IMR-90 (cell line): ENCODE data around the gene ADGRG7. TPM values are rescaled to one million over a fixed set of nuclear protein-coding genes. Genes with fewer than 3 reads are reported as not detected.

ENCODE experiments used
- ATAC-seq: fragments of 200-7000 bp; cut with Tn5 transposase; 2 replicates; pipeline ENCODE4 v1.9.1; 2020; ENCODE audit warnings: low read depth, mild to moderate bottlenecking, moderate library complexity
- BruUV-seq: library from RNA; stranded (reverse); fragments of 400-500 nt; replicated peaks from 2 replicates; lab custom pipeline; 2021; lab: Mats Ljungman, UMichigan
- CTCF ChIA-PET: fragments of 300-600 bp; formaldehyde crosslinking; extraction: SDS; loops from one replicate; lab custom pipeline; 2021; ENCODE audit warnings: antibody characterized with exemption; lab: Yijun Ruan, JAX
- POLR2A ChIA-PET: fragments of 300-600 bp; sonication (Branson Sonifier 250); formaldehyde crosslinking; loops from one replicate; lab custom pipeline; 2022; ENCODE audit warnings: antibody characterized with exemption; ENCODE audit not compliant: unreplicated experiment; lab: Charles Lee
- DNase-seq: peaks from one replicate; pipeline ENCODE4 v3.0.0; 2013
- H2AFZ ChIP-seq: replicated peaks from 2 replicates; pipeline ENCODE3; 2013; ENCODE audit warnings: low read length, mild to moderate bottlenecking; ENCODE audit not compliant: poor library complexity
- H2AK5ac ChIP-seq: 2 replicates; pipeline ENCODE4 v1.6.1; 2013; ENCODE audit warnings: low read depth, low read length, inconsistent platforms
- H2AK9ac ChIP-seq: replicated peaks from 2 replicates; pipeline ENCODE3; 2013; ENCODE audit warnings: mild to moderate bottlenecking, low read depth, low read length, moderate library complexity; ENCODE audit not compliant: poor library complexity
- H2BK120ac ChIP-seq: 2 replicates; pipeline ENCODE4 v1.6.1; 2013; ENCODE audit warnings: low read depth, low read length, inconsistent platforms
- H2BK15ac ChIP-seq: 3 replicates; pipeline ENCODE4 v1.6.1; 2013; ENCODE audit warnings: low read depth, low read length, inconsistent platforms
- H2BK20ac ChIP-seq: 2 replicates; pipeline ENCODE4 v1.6.1; 2013; ENCODE audit warnings: low read depth, mild to moderate bottlenecking, inconsistent platforms, low read length, moderate library complexity
- H2BK5ac ChIP-seq: 2 replicates; pipeline ENCODE4 v1.6.1; 2013; ENCODE audit warnings: mild to moderate bottlenecking, low read depth, low read length, inconsistent platforms; ENCODE audit not compliant: poor library complexity, severe bottlenecking
- H3K14ac ChIP-seq: replicated peaks from 2 replicates; pipeline ENCODE4 v1.6.1; 2013; ENCODE audit warnings: low read depth, low read length, inconsistent platforms
- H3K18ac ChIP-seq: 2 replicates; pipeline ENCODE4 v1.6.1; 2013; ENCODE audit warnings: low read depth, low read length, control low read depth
- H3K23ac ChIP-seq: 2 replicates; pipeline ENCODE4 v1.6.1; 2013; ENCODE audit warnings: low read depth, low read length, inconsistent platforms
- H3K27ac ChIP-seq: 2 replicates; pipeline ENCODE4 v1.5.1; 2013; ENCODE audit warnings: mild to moderate bottlenecking, control low read depth, low read length; ENCODE audit not compliant: insufficient read depth
- H3K27me3 ChIP-seq: 2 replicates; pipeline ENCODE4 v1.6.1; 2013; ENCODE audit warnings: low read length; ENCODE audit not compliant: control insufficient read depth, insufficient read depth
- H3K36me3 ChIP-seq: 2 replicates; pipeline ENCODE4 v1.6.1; 2013; ENCODE audit warnings: low read length, mixed read lengths; ENCODE audit not compliant: control insufficient read depth, insufficient read depth
- H3K4ac ChIP-seq: 2 replicates; pipeline ENCODE4 v1.6.1; 2013; ENCODE audit warnings: low read depth, low read length, inconsistent platforms
- H3K4me1 ChIP-seq: 2 replicates; pipeline ENCODE4 v1.6.1; 2013; ENCODE audit warnings: low read length, mixed read lengths; ENCODE audit not compliant: control insufficient read depth, insufficient read depth
- H3K4me2 ChIP-seq: 2 replicates; pipeline ENCODE4 v1.6.1; 2013; ENCODE audit warnings: low read depth, mild to moderate bottlenecking, control low read depth, low read length, moderate library complexity
- H3K4me3 ChIP-seq: 2 replicates; pipeline ENCODE4 v1.5.1; 2013; ENCODE audit warnings: low read depth, mild to moderate bottlenecking, control low read depth, low read length, moderate library complexity; ENCODE audit not compliant: insufficient read depth
- H3K56ac ChIP-seq: 2 replicates; pipeline ENCODE4 v1.6.1; 2013; ENCODE audit warnings: low read length, inconsistent platforms; ENCODE audit not compliant: insufficient read depth; ENCODE audit errors: extremely low read depth
- H3K79me1 ChIP-seq, 2 experiments: 2 replicates each; pipeline ENCODE4 v1.6.1; 2013; ENCODE audit warnings: low read length in 2 of 2, inconsistent platforms in 1 of 2, low read depth in 1 of 2
- H3K9ac ChIP-seq: 2 replicates; pipeline ENCODE4 v1.6.1; 2013; ENCODE audit warnings: low read depth, low read length, control low read depth
- H3K9me1 ChIP-seq: 2 replicates; pipeline ENCODE4 v1.6.1; 2013; ENCODE audit warnings: low read length, inconsistent platforms; ENCODE audit not compliant: insufficient read depth
- H3K9me3 ChIP-seq: 2 replicates; pipeline ENCODE4 v1.6.1; 2013; ENCODE audit warnings: low read length; ENCODE audit not compliant: control insufficient read depth, insufficient read depth
- H4K20me1 ChIP-seq: 2 replicates; pipeline ENCODE4 v1.6.1; 2013; ENCODE audit warnings: low read length, inconsistent platforms; ENCODE audit not compliant: insufficient read depth
- H4K5ac ChIP-seq: 2 replicates; pipeline ENCODE4 v1.6.1; 2013; ENCODE audit warnings: mild to moderate bottlenecking, low read depth, low read length, control low read depth
- H4K8ac ChIP-seq, 2 experiments: 2 replicates each; pipeline ENCODE4 v1.6.1; 2013; ENCODE audit warnings: low read depth in 2 of 2, low read length in 2 of 2, control low read depth in 1 of 2, inconsistent platforms in 1 of 2
- H4K91ac ChIP-seq: 2 replicates; pipeline ENCODE4 v1.6.1; 2013; ENCODE audit warnings: low read depth, low read length, inconsistent platforms; ENCODE audit not compliant: insufficient read depth
- CHD1 ChIP-seq: IDR thresholded peaks from 2 replicates; pipeline ENCODE4 v1.6.1; 2012; ENCODE audit warnings: low read depth, low read length, improper control_type of control experiment
- MAFK ChIP-seq: IDR thresholded peaks from 2 replicates; pipeline ENCODE4 v1.6.1; 2012; ENCODE audit warnings: low read depth, low read length, improper control_type of control experiment
- MXI1 ChIP-seq: IDR thresholded peaks from 2 replicates; pipeline ENCODE4 v1.6.1; 2012; ENCODE audit warnings: low read depth, mild to moderate bottlenecking, low read length, moderate library complexity, borderline replicate concordance
- NFE2L2 ChIP-seq: fragments of 150-350 bp; IDR thresholded peaks from 2 replicates; pipeline ENCODE4 v1.6.1; 2016; ENCODE audit warnings: low read depth, mild to moderate bottlenecking, low read length
- RAD21 ChIP-seq: IDR thresholded peaks from 2 replicates; pipeline ENCODE4 v1.6.1; 2012; ENCODE audit warnings: low read length, improper control_type of control experiment
- RCOR1 ChIP-seq: IDR thresholded peaks from 2 replicates; pipeline ENCODE4 v1.6.1; 2012; ENCODE audit warnings: mild to moderate bottlenecking, low read length, improper control_type of control experiment; ENCODE audit not compliant: insufficient replicate concordance
- WGBS, 2 experiments: methylation state at CpG; one replicate each; pipeline versions ENCODE4 v1.1.5 to v1.1.7; 2013; ENCODE audit warnings: missing lambda C conversion rate in 2 of 2; ENCODE audit not compliant: insufficient read length in 1 of 2; ENCODE audit errors: extremely low coverage in 2 of 2; 5-methylcytosine and 5-hydroxymethylcytosine counted together
- dilution Hi-C: fragments of 300-500 bp; cut with HindIII; formaldehyde crosslinking; loops from one replicate; pipeline ENCODE4 v1.14.3; 2018; ENCODE audit warnings: low sequenced_read_pairs; ENCODE audit not compliant: unreplicated experiment
- in situ Hi-C: fragments of 300-500 bp; cut with MboI; formaldehyde crosslinking; loops from 3 replicates; pipeline ENCODE4 v1.14.3; 2019; ENCODE audit warnings: low sequenced_read_pairs, inconsistent platforms, mixed read lengths
- intact Hi-C: fragments of 100-400 bp; cut with micrococcal nuclease; formaldehyde crosslinking; loops from 2 replicates; pipeline ENCODE4 v1.10.0; 2022
- polyA plus RNA-seq, 3 experiments: library from polyadenylated mRNA; depleted of rRNA; stranded (reverse); fragments of >200 nt; gene quantifications; 2 replicates each; pipeline ENCODE4 v1.2.3, GENCODE V29; 2012; ENCODE audit warnings: low replicate concordance in 1 of 3
- total RNA-seq: library from RNA; depleted of rRNA; stranded (reverse); fragments of >200 nt; gene quantifications from 2 replicates; pipeline ENCODE4 v1.2.3, GENCODE V29; 2012

The ADGRG7 gene
- total and polyA plus RNA-seq, 2 of the 4 experiments (the other 2 are of a cell fraction): not detected

DNA sequence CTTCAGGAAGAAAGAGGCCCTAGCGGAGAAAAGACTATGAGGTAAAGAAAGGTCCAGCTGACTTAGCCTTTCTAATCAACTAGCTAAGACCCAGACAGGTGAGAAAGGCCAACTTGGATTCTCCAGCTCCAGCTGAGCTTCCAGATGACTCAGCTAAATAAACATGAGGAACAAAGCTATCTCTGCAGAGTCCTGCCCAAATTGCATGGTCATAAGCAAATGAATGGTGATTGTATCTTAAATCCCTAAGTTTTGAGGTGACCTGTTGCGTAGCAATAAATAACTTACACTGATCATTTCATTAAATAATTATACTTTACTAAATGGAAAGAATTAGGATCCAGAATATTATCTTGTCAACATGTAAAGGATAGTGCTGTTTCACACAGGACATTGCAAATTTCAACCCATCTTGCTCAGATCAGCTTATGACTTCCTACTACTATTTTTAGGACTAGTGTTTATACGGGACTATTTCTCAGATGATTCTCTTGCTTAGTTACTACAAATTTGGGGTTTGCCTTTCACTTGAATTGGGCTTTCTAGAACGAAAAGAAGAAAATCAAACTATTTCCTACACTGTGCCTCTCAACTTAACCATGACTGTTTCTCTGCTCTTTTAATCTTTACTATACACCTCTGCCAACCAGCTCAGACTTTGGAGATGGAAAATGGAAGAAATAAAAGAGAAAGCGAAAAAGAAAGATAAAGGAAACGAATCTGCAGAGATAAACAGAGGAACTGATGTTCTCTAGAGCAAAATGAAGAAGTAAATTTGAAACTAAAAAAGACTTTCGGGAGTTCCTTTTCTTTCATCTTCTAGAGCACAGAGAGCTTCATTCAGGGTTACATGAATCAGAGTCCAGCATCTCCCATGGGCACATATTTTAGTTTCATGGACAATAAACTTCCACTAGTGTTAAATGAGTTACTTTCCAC is 6.6 kb upstream of the ADGRG7 start:
- H3K27me3 ChIP-seq: no peaks in the 10 kb centered on the region; the same call in 1 of the 2 replicates
- ChIA-PET CTCF (interaction anchor here (0.8 to 1.3 kb wide), 3 partner anchors 9 to 58 kb away, joined by 3 to 4 read pairs (median 3); no protein-coding TSS in a partner anchor), POLR2A (no interaction called here)
- H3K18ac ChIP-seq: no peak overlapping the region
- no peak overlapping the region for H3K4ac ChIP-seq
- H3K14ac ChIP-seq: peak overlapping the region; percentile 72
- no peak overlapping the region for H4K91ac ChIP-seq
- peak overlapping the region; percentile 67; the same call in 1 of the 2 replicates for H2BK120ac ChIP-seq
- H3K4me1 ChIP-seq: no peaks in the 10 kb centered on the region; the same call in 1 of the 2 replicates
- no peak overlapping the region for H2AK9ac ChIP-seq
- no peak for TF ChIP-seq MXI1
- TF ChIP-seq RAD21: no peak
- peak; percentile 53 for TF ChIP-seq MAFK
- TF ChIP-seq NFE2L2: peak; percentile 76
- no peak for TF ChIP-seq RCOR1
- no peak for TF ChIP-seq CHD1
- intact Hi-C loops: loop anchor here (5.0 kb wide), 1 partner anchor 595 kb away; no protein-coding TSS in a partner anchor
- H2BK15ac ChIP-seq: no peak overlapping the region
- no peak overlapping the region for H2AK5ac ChIP-seq
- no peak overlapping the region for H3K23ac ChIP-seq
- H2BK20ac ChIP-seq: peak overlapping the region; percentile 67; the same call in 1 of the 2 replicates
- no peak overlapping the region for H3K56ac ChIP-seq
- no peaks in the 10 kb centered on the region for H4K20me1 ChIP-seq
- peak; percentile 46 for ATAC-seq
- H3K4me2 ChIP-seq: peak overlapping the region; percentile 31; the same call in 1 of the 2 replicates
- WGBS, 2 experiments: no CpG with 5 or more reads among the region's 7 CpGs
- no peaks in the 10 kb centered on the region for H3K79me1 ChIP-seq
- peak overlapping the region; percentile 22 for H2BK5ac ChIP-seq
- dilution Hi-C loops: no loop called here
- H3K9me3 ChIP-seq: no peaks in the 10 kb centered on the region; the same call in 1 of the 2 replicates
- H3K4me3 ChIP-seq: no peak overlapping the region
- H4K5ac ChIP-seq: no peak overlapping the region
- no peak overlapping the region for H3K9ac ChIP-seq
- no peak overlapping the region; a peak in 1 of 4 replicates for H4K8ac ChIP-seq
- H2AFZ ChIP-seq: no peak overlapping the region
- in situ Hi-C loops: no loop called here
- 0 out of 2 replicates have a peak, but pooled peaks cover 3% of the 10 kb centered on the region for H3K9me1 ChIP-seq
- DNase-seq: peak; percentile 54
- no TSS peak for BruUV-seq
- H3K27ac ChIP-seq: no peak overlapping the region
- no peaks in the 10 kb centered on the region for H3K36me3 ChIP-seq
